ENCODE measurements around the gene MGAT3. TPM values are rescaled to one million over a fixed set of nuclear protein-coding genes. Genes with fewer than 3 reads are reported as not detected.

The MGAT3 gene
- total RNA-seq, 6 donors from 2014 or later: 5.2 to 45.0 (median 26.0) TPM

DNA sequence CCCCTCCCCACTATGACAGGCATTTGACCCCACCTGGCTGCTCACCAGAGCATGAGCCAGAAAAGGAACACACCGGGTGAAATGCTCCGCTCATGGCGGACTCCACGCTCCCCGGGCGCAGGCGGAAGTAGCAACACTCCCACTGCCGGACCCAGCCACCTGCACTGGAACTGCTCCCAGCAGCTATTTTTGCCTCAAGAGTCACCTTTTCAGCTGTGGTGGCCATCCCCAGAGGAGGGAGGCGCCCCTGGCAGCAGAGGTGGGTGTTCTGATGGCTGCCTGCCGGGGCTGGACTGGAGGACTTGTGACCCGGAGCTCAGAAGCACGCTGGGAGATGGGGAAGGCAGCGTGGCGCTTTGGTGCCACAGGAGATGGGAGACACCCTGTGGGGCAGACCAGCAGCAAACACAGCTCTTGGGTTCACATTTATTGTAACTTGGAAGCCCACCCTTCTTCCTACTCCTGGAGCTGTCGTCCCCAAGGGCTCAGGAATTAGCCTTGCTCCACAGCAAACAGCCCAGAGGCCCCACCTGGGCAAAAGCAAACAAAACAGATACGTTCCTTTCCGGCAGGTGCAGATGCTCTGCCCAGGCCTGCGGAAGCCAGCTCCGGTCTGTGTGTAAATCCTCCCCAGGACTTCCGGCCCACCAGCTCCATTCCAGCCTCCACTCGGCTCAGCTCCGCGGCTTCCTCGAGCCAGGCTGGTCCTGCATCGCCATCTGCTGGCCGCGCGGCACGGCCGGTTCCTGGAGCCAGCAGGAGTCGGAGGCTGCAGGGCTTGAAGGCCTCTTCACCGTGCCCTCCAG is 72.1 kb downstream of the MGAT3 start:
- peak overlapping the region; percentile 37 to 69 (median 64) for H3K27ac ChIP-seq
- 10 to 35% methylated on average over 15 to 30 of the region's 32 CpGs for WGBS, 2 donors
- peaks cover 67 to 86% (median 72%) of the 10 kb centered on the region in 4 donors for H3K4me1 ChIP-seq
- DNase-seq (peak; percentile 95 to 98), ATAC-seq (ENCODE audit: low FRiP score in 2 of 2) (peak; percentile 81 to 88)
- no peak for TF ChIP-seq EP300 (IDR thresholded peaks at IDR 0.05)
- TF ChIP-seq POLR2AphosphoS5 (IDR thresholded peaks at IDR 0.05): peak; percentile 62 to 73
- TF ChIP-seq POLR2A (IDR thresholded peaks at IDR 0.05): peak in 1 of 4 donors; percentile 27
- TF ChIP-seq, protein P1, sequence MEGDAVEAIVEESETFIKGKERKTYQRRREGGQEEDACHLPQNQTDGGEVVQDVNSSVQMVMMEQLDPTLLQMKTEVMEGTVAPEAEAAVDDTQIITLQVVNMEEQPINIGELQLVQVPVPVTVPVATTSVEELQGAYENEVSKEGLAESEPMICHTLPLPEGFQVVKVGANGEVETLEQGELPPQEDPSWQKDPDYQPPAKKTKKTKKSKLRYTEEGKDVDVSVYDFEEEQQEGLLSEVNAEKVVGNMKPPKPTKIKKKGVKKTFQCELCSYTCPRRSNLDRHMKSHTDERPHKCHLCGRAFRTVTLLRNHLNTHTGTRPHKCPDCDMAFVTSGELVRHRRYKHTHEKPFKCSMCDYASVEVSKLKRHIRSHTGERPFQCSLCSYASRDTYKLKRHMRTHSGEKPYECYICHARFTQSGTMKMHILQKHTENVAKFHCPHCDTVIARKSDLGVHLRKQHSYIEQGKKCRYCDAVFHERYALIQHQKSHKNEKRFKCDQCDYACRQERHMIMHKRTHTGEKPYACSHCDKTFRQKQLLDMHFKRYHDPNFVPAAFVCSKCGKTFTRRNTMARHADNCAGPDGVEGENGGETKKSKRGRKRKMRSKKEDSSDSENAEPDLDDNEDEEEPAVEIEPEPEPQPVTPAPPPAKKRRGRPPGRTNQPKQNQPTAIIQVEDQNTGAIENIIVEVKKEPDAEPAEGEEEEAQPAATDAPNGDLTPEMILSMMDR (IDR thresholded peaks at IDR 0.05): peak; percentile 96 to 99 (median 97)
- H3K9me3 ChIP-seq: no peaks in the 10 kb centered on the region
- peak overlapping the region in 2 of 4 donors; percentile 21 to 34 for H3K4me3 ChIP-seq
- peaks cover 5 to 49% (median 26%) of the 10 kb centered on the region in 4 donors for H3K36me3 ChIP-seq
- no peaks in the 10 kb centered on the region for H3K27me3 ChIP-seq

DNA sequence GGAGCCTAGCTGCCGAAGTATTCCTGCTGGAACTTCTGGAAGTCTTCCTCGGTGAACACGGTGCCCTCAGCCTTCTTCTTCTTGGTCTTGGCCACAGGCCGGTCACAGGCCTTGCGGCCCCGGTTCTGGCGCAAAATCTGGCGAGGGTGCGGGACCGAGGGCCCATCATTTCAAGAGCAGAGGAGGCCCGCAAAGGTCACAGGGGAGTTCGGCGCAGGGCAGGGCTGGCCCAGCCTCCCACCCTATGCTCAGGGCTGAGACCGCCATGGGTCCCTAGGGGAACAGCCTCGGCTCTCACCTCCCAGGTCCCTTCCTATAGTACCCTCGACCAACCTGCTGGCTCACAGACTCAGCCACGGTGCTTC is 72.7 kb downstream of the MGAT3 start:
- Histone ChIP-seq H3K4me1 (peaks cover 62 to 82% (median 68%) of the 10 kb centered on the region in 4 donors), H3K36me3 (peaks cover 2 to 43% (median 20%) of the 10 kb centered on the region in 4 donors), H3K27me3 (no peaks in the 10 kb centered on the region), H3K4me3 (peak overlapping the region in 1 of 4 donors; percentile 34), H3K9me3 (no peaks in the 10 kb centered on the region), H3K27ac (peak overlapping the region in 2 of 4 donors; percentile 62 to 69)
- TF ChIP-seq EP300 (IDR thresholded peaks at IDR 0.05) (no peak), POLR2A (IDR thresholded peaks at IDR 0.05) (no peak), POLR2AphosphoS5 (IDR thresholded peaks at IDR 0.05) (no peak)
- TF ChIP-seq, protein P1 (IDR thresholded peaks at IDR 0.05): no peak
- DNase-seq (no peak), ATAC-seq (ENCODE audit: low FRiP score in 2 of 2) (no peak)
- WGBS, 2 donors: 47 to 71% methylated on average over 4 to 17 of the region's 17 CpGs

DNA sequence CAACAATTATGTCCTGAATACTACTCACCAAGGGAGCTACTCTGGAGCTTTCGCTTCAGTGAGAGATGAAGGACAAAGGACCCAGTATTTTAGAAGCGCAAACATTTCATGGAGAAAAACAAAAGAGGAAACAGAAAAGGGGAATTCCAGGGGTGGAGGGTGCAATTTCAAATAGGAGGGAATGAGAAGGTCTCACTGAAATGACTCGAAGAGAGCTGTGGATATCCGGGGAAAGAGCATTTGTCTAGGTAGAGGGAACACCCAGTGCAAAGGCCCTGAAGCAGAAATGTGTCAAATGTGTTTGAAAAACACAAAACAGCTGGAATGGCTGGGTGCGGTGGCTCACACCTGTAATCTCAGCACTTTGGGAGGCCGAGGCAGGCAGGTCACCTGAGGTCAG is 73.3 kb downstream of the MGAT3 start:
- no peaks in the 10 kb centered on the region for H3K27me3 ChIP-seq
- no peak for ATAC-seq (ENCODE audit: low FRiP score in 2 of 2)
- 74 to 80% methylated on average over 6 of the region's 6 CpGs for WGBS, 2 donors
- H3K9me3 ChIP-seq: no peaks in the 10 kb centered on the region
- peaks cover 2 to 37% (median 18%) of the 10 kb centered on the region in 4 donors for H3K36me3 ChIP-seq
- H3K4me3 ChIP-seq: no peak overlapping the region
- H3K4me1 ChIP-seq: peaks cover 59 to 82% (median 64%) of the 10 kb centered on the region in 4 donors
- peak overlapping the region in 2 of 4 donors; percentile 62 to 95 for H3K27ac ChIP-seq
- no peak for TF ChIP-seq EP300 (IDR thresholded peaks at IDR 0.05)
- TF ChIP-seq POLR2AphosphoS5 (IDR thresholded peaks at IDR 0.05): no peak
- TF ChIP-seq, protein P1 (IDR thresholded peaks at IDR 0.05): no peak
- no peak for TF ChIP-seq POLR2A (IDR thresholded peaks at IDR 0.05)
- no peak for DNase-seq

DNA sequence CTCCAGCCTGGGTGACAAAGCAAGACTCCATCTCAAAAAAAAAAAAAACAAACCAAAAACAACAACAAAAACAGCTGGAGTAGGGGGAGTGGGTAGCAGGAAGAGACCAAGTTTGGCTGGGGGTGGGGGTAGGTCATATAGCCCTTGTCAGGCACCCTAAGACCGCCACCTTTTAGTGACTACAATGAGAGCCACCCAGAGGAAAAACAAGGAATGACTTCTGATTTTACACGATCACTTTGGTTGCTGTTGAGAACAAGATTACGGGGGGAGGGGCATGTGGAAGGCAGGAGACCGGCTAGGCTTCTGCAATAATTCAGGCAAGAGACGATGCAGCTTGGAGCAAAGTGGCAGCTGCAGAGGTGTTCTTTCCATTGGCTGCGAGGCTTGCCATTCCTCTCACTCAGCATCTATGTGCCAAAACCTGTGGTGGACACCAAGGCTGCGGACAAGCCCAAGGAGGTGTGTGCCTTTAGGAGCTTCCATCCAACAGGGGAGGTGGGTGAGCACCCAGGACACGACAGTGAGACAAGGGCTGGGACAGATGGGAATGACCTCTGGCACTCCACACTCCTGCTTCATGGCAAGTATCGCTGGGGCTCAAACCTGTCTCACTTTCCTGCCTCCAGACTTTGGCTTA is 74.0 kb downstream of the MGAT3 start:
- H3K27ac ChIP-seq: peak overlapping the region in 1 of 4 donors; percentile 95
- H3K27me3 ChIP-seq: no peaks in the 10 kb centered on the region
- no peak for ATAC-seq (ENCODE audit: low FRiP score in 2 of 2)
- DNase-seq: no peak
- H3K9me3 ChIP-seq: no peaks in the 10 kb centered on the region
- H3K36me3 ChIP-seq: peaks cover 2 to 32% (median 18%) of the 10 kb centered on the region in 4 donors
- TF ChIP-seq POLR2AphosphoS5 (IDR thresholded peaks at IDR 0.05): no peak
- TF ChIP-seq, protein P1 (IDR thresholded peaks at IDR 0.05): peak in 3 of 6 experiments; percentile 17 to 32 (median 22)
- peaks cover 53 to 77% (median 61%) of the 10 kb centered on the region in 4 donors for H3K4me1 ChIP-seq
- H3K4me3 ChIP-seq: peak overlapping the region in 1 of 4 donors; percentile 93
- WGBS, 2 donors: 44 to 47% methylated on average over 7 to 9 of the region's 9 CpGs

Measured in upper lobe of left lung (tissue), 6 donors.